Suprapubic skin (tissue), 4 donors: ENCODE measurements around the gene ADAP1. TPM values are rescaled to one million over a fixed set of nuclear protein-coding genes. Genes with fewer than 3 reads are reported as not detected.

Experiments
- DNase-seq, 2 donors: peaks; one replicate each; pipeline ENCODE4 v3.0.0-alpha.2; 2019; ENCODE audit warnings: low spot score in 2 of 2
- H3K27ac ChIP-seq: fragments of 200-600 bp; sonication (generic); one replicate; pipeline ENCODE4 v1.5.1; 2019
- H3K27me3 ChIP-seq: fragments of 200-600 bp; sonication (generic); one replicate; pipeline ENCODE4 v1.5.1; 2019
- H3K36me3 ChIP-seq: fragments of 200-600 bp; sonication (generic); one replicate; pipeline ENCODE4 v1.5.1; 2019
- H3K4me1 ChIP-seq: fragments of 200-600 bp; sonication (generic); one replicate; pipeline ENCODE4 v1.5.1; 2019
- H3K4me3 ChIP-seq: fragments of 200-600 bp; sonication (generic); one replicate; pipeline ENCODE4 v1.5.1; 2019; ENCODE audit warnings: mild to moderate bottlenecking
- H3K9me3 ChIP-seq: fragments of 200-600 bp; sonication (generic); one replicate; pipeline ENCODE4 v1.5.1; 2019
- EP300 ChIP-seq: sonication (generic); formaldehyde crosslinking; IDR thresholded peaks from one replicate; pipeline ENCODE4 v1.6.1; 2017; ENCODE audit warnings: antibody characterized with exemption
- POLR2A ChIP-seq, 2 donors: fragments of 450-650 bp; IDR thresholded peaks; one replicate each; pipeline ENCODE4 v1.6.1; 2017; ENCODE audit warnings: antibody characterized with exemption in 2 of 2, mild to moderate bottlenecking in 2 of 2, moderate library complexity in 2 of 2
- POLR2AphosphoS5 ChIP-seq, 3 donors: sonication (generic); formaldehyde crosslinking; IDR thresholded peaks; one replicate each; pipeline ENCODE4 v1.6.1; 2017; ENCODE audit warnings: antibody characterized with exemption in 3 of 3
- WGBS: methylation state at CpG from one replicate; pipeline ENCODE4 v1.1.5; 2018; 5-methylcytosine and 5-hydroxymethylcytosine counted together
- total RNA-seq, 4 donors: library from RNA; depleted of rRNA; stranded (reverse); fragments of >200 nt; gene quantifications; one replicate each; pipeline ENCODE4 v1.1.0, GENCODE V29; 2016
- TF ChIP-seq, protein P1 (sequence below), 2 donors: fragments of 200-600 bp in 1 of 2; fragments of 450-650 bp in 1 of 2; sonication (generic) in 1 of 2; IDR thresholded peaks; one replicate each; pipeline ENCODE4 v1.5.1; 2016 to 2019; ENCODE audit warnings: antibody characterized with exemption in 2 of 2, mild to moderate bottlenecking in 1 of 2, moderate library complexity in 1 of 2

Gene ADAP1
- total RNA-seq, 4 donors from 2014 or later = 4.1 to 9.1 (median 6.3) TPM

DNA sequence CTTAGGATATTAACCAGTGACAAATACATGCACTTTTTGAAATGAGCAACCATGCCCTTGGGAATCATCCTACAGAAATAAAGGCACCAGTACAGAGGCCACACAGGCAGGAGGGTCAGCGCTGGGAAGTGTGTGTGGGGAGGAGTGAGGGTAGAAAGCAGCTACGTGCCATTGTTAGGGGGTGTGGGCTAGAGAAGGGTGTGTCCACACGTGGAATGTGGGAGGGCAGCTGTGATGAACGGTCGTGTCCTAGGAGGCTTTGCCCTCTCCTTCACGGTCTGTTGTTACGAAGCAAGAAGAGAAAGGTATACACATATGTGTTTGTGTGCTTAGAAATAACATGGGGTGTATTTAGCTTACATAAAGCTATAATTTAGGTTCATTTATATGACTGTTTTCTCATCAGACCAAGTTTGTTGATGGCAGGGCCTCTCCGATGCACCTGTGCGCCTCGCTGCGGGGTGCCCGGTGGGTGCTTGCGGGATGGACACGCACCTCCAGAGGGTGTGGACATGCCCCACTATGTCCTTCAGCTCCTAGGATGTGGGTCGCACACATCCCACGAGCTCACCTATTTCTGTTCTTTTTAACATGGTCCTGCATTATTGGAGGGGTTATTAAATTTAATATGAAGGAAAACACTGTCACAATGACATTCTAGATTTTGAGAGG lies 95.0 kb downstream of the ADAP1 start:
- DNase-seq = no peak
- 76% methylated on average over 16 of the region's 16 CpGs for WGBS
- no peak for TF ChIP-seq EP300
- no peaks in the 10 kb centered on the region for H3K27me3 ChIP-seq
- H3K27ac ChIP-seq = no peak overlapping the region
- H3K4me3 ChIP-seq = no peak overlapping the region
- H3K36me3 ChIP-seq = peaks cover 98% of the 10 kb centered on the region
- H3K9me3 ChIP-seq = no peaks in the 10 kb centered on the region
- H3K4me1 ChIP-seq = no peaks in the 10 kb centered on the region

DNA sequence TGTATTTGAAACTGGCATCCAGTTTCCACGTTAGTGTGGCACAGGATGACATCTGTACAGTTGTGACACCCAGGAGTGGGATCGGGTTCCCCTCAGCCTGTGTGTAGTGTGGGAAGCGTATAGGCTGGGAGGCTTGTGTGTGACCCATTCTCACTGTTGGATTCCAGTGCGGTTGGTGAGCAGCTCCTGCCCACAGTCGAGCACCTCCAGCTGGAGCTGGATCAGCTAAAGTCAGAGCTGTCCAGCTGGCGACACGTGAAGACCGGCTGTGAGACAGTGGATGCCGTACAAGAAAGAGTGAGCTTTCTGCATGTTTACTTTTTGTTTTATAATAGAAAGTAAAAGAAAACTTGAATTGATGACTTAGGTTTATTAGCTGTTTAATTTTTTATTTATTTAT lies 96.8 kb downstream of the ADAP1 start:
- TF ChIP-seq EP300 = no peak
- TF ChIP-seq, protein P1, sequence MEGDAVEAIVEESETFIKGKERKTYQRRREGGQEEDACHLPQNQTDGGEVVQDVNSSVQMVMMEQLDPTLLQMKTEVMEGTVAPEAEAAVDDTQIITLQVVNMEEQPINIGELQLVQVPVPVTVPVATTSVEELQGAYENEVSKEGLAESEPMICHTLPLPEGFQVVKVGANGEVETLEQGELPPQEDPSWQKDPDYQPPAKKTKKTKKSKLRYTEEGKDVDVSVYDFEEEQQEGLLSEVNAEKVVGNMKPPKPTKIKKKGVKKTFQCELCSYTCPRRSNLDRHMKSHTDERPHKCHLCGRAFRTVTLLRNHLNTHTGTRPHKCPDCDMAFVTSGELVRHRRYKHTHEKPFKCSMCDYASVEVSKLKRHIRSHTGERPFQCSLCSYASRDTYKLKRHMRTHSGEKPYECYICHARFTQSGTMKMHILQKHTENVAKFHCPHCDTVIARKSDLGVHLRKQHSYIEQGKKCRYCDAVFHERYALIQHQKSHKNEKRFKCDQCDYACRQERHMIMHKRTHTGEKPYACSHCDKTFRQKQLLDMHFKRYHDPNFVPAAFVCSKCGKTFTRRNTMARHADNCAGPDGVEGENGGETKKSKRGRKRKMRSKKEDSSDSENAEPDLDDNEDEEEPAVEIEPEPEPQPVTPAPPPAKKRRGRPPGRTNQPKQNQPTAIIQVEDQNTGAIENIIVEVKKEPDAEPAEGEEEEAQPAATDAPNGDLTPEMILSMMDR (IDR thresholded peaks at IDR 0.05) = no peak
- no peak for TF ChIP-seq POLR2A (IDR thresholded peaks at IDR 0.05)
- TF ChIP-seq POLR2AphosphoS5 (IDR thresholded peaks at IDR 0.05) = no peak
- H3K27ac ChIP-seq = no peak overlapping the region
- no peaks in the 10 kb centered on the region for H3K4me1 ChIP-seq
- no peak for DNase-seq
- 88% methylated on average over 7 of the region's 9 CpGs for WGBS
- peaks cover 100% of the 10 kb centered on the region for H3K36me3 ChIP-seq
- H3K27me3 ChIP-seq = no peaks in the 10 kb centered on the region
- H3K4me3 ChIP-seq = no peak overlapping the region
- H3K9me3 ChIP-seq = no peaks in the 10 kb centered on the region

DNA sequence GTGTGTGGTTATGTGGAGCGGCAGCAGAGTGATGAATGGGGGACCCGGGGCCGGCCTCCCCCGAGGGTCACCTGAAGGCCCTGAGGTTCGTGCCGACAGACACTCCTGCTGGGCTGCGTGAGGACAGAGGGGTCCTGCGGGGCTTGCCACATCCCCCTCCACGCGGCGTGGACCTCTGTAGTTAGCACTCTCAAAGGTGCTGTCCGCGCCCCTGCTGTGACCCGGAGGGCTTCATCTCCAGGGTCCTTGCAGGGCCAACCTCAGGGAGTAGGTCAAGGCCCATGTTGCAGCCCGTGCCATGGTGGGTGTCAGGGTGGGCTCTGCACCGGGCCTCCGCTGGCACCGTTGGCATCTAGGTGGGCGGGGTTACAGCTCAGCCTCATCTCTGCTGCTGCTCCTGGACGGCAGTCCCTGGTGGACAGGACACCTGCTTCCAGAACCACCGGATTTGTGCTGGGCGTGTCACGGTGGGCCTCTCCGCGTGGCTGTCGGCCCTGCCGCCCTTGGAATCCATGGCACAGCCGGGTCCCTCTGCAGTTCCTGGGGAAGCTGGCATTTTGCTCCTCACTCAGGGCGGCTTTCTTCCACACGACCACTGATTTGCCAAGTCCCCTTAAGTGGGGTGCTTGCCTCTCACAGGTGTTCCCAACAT lies 97.9 kb downstream of the ADAP1 start:
- Histone ChIP-seq H3K27ac (no peak overlapping the region), H3K27me3 (no peaks in the 10 kb centered on the region), H3K4me3 (no peak overlapping the region), H3K36me3 (peaks cover 99% of the 10 kb centered on the region), H3K9me3 (no peaks in the 10 kb centered on the region), H3K4me1 (no peaks in the 10 kb centered on the region)
- no peak for DNase-seq
- WGBS = 91% methylated on average over 18 of the region's 30 CpGs
- TF ChIP-seq POLR2AphosphoS5 (IDR thresholded peaks at IDR 0.05) (no peak), POLR2A (IDR thresholded peaks at IDR 0.05) (no peak)

DNA sequence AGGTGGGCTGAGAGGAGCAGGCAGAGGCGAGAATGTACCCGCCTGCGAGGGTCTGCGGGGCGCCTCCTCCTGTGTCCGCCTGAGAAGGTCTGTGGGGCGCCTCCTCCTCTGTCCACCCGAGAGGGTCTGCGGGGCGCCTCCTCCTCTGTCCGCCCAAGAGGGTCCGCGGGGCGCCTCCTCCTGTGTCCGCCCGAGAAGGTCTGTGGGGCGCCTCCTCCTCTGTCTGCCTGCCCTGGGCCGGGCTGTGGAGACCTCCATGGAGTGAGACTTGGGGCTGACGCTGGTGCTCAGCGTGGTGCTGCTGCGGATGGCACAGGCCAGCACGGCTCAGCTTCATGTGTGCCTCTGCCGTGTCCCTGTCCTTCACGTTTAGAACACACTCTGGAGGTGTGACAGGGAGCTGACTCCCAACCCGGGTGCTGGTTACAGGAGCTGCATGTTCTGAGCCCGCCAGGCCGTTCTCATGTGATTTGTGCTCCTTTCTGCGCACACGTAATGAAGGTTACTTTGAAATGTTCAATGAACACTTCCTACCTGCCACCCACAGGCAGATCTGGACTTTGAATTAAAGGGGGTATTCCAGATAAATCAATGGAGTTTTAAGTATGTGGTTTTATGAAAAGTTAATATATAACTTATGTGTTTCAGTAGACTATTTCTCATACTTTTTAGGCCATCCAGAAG lies 98.7 kb downstream of the ADAP1 start:
- Histone ChIP-seq H3K9me3 (no peaks in the 10 kb centered on the region), H3K36me3 (peaks cover 99% of the 10 kb centered on the region), H3K27me3 (no peaks in the 10 kb centered on the region), H3K27ac (no peak overlapping the region), H3K4me1 (no peaks in the 10 kb centered on the region), H3K4me3 (no peak overlapping the region)
- TF ChIP-seq POLR2AphosphoS5 (IDR thresholded peaks at IDR 0.05) = no peak
- no peak for TF ChIP-seq EP300
- no peak for TF ChIP-seq POLR2A (IDR thresholded peaks at IDR 0.05)
- TF ChIP-seq, protein P1 (IDR thresholded peaks at IDR 0.05) = no peak
- WGBS = 91% methylated on average over 15 of the region's 29 CpGs
- DNase-seq = no peak

DNA sequence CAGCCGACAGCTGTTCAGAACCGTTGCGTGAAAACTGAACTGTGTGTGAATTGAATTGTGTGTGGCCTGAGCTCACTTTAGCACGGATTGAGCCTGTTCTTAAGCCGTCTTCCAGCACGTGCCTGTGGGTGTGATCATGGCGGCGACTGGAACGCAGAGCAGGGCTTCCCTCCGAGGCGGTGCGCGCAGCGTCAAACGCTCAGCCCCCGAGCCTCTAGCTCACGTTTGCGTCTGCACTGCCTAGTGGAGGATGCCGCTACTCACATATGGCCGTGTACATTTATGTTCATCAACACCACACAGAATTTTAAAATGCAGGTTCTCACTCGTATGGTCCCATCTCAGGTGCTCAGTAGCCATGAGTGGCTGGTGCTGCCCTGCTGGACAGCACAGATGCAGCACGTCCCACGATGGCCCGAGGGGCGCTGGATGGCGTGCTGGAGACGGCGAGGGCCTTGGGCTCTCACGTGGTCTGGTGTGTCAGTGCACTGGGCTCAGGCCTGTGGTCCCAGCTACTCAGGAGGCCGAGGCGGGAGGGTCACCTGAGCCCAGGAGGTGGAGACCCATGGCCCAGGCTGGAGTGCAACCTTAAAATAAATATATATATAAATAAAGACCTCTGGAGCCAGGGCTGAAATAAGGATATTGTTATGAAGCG lies 100.2 kb downstream of the ADAP1 start:
- no peak for DNase-seq
- Histone ChIP-seq H3K9me3 (no peaks in the 10 kb centered on the region), H3K27ac (no peak overlapping the region), H3K36me3 (peaks cover 95% of the 10 kb centered on the region), H3K4me3 (no peak overlapping the region), H3K27me3 (no peaks in the 10 kb centered on the region), H3K4me1 (no peaks in the 10 kb centered on the region)
- 95% methylated on average over 31 of the region's 32 CpGs for WGBS
- TF ChIP-seq POLR2A (IDR thresholded peaks at IDR 0.05) (no peak), EP300 (no peak), POLR2AphosphoS5 (IDR thresholded peaks at IDR 0.05) (no peak)
- TF ChIP-seq, protein P1 (IDR thresholded peaks at IDR 0.05) = no peak
